ENCODE data around the gene CCDC179. TPM values are rescaled to one million over a fixed set of nuclear protein-coding genes. Genes with fewer than 3 reads are reported as not detected.
A peak's percentile ranks its signal among the peaks of the same experiment; 100 is the strongest.

Gene CCDC179
- total and polyA plus RNA-seq, 5 donors from 2014 or later: not detected

GRCh38 chr11:22830082-22830414 is 30.2 kb downstream of the CCDC179 start:
- peaks cover 3% of the 10 kb centered on the region for H3K36me3 Mint-ChIP-seq
- Histone ChIP-seq H3K9me3 (ENCODE audit: control insufficient read depth in 2 of 2, low read length in 2 of 2) (no peaks in the 10 kb centered on the region), H3K27me3 (ENCODE audit: control insufficient read depth, insufficient read depth, low read length) (no peaks in the 10 kb centered on the region), H3K36me3 (ENCODE audit: control insufficient read depth, insufficient read depth, low read length) (peaks cover 13% of the 10 kb centered on the region), H3K4me1 (ENCODE audit: control insufficient read depth, insufficient read depth, low read length, poor library complexity, severe bottlenecking) (peaks cover 18% of the 10 kb centered on the region), H3K27ac (ENCODE audit: insufficient read depth, low read length, poor library complexity, severe bottlenecking) (no peak overlapping the region), H3K4me3 (ENCODE audit: low read depth, low read length) (peak overlapping the region; percentile 59)
- H3K9me3 Mint-ChIP-seq: no peaks in the 10 kb centered on the region
- DNase-seq: no peak
- H3K4me3 Mint-ChIP-seq: peak overlapping the region; percentile 91 to 99 (median 94)
- H3K4me1 Mint-ChIP-seq: peaks cover 10 to 21% (median 11%) of the 10 kb centered on the region in 4 donors
- H3K27me3 Mint-ChIP-seq: no peaks in the 10 kb centered on the region
- no peak for ATAC-seq (ENCODE audit: low read depth in 2 of 2)
- peak overlapping the region in 2 of 3 donors; percentile 91 to 94 for H3K27ac Mint-ChIP-seq

GRCh38 chr11:22829231-22830081 is 30.8 kb downstream of the CCDC179 start, which contains the start of gene SVIP:
TSS of gene SVIP (minus strand) at chr11:22829801. CDS start at chr11:22829748, 53 bp downstream.
- peaks cover 19% of the 10 kb centered on the region for H3K36me3 ChIP-seq (ENCODE audit: control insufficient read depth, insufficient read depth, low read length)
- peak within 1 kb of the TSS; percentile 74 for H3K27ac ChIP-seq (ENCODE audit: insufficient read depth, low read length, poor library complexity, severe bottlenecking)
- H3K4me3 Mint-ChIP-seq: peak within 1 kb of the TSS; percentile 91 to 99 (median 94)
- peak; percentile 88 to 90 (median 89) for DNase-seq
- peaks cover 9% of the 10 kb centered on the region for H3K36me3 Mint-ChIP-seq
- H3K4me1 ChIP-seq (ENCODE audit: control insufficient read depth, insufficient read depth, low read length, poor library complexity, severe bottlenecking): peaks cover 18% of the 10 kb centered on the region
- H3K4me1 Mint-ChIP-seq: peaks cover 10 to 26% (median 12%) of the 10 kb centered on the region in 4 donors
- H3K27me3 ChIP-seq (ENCODE audit: control insufficient read depth, insufficient read depth, low read length): no peaks in the 10 kb centered on the region
- peak; percentile 92 to 94 for ATAC-seq (ENCODE audit: low read depth in 2 of 2)
- H3K27me3 Mint-ChIP-seq: no peaks in the 10 kb centered on the region
- H3K27ac Mint-ChIP-seq: peak within 1 kb of the TSS; percentile 83 to 94 (median 91)
- H3K9me3 Mint-ChIP-seq: no peaks in the 10 kb centered on the region
- H3K9me3 ChIP-seq (ENCODE audit: control insufficient read depth in 2 of 2, low read length in 2 of 2): no peaks in the 10 kb centered on the region
- H3K4me3 ChIP-seq (ENCODE audit: low read depth, low read length): peak within 1 kb of the TSS; percentile 94

DNA sequence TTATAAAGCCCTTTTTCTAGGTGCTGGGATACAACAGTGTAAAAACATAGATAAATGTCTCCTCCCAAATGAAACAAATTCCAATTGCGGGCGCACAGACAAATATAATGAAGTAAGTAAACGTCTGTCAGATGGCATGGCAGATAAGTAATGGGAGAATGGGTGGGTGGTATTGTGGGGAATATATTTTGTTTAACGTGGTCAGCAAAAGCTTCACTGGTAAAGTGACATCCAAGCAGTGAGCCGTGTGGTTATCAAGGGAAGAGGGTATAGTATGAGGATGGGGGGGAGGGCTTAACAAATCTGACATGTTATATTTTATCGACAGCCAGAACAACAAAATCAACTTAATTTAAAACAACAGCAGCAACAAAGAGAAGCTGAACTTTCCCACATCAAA is 31.9 kb downstream of the CCDC179 start:
- H3K9me3 Mint-ChIP-seq: no peaks in the 10 kb centered on the region
- no peaks in the 10 kb centered on the region for H3K27me3 ChIP-seq (ENCODE audit: control insufficient read depth, insufficient read depth, low read length)
- H3K27me3 Mint-ChIP-seq: no peaks in the 10 kb centered on the region
- H3K4me1 ChIP-seq (ENCODE audit: control insufficient read depth, insufficient read depth, low read length, poor library complexity, severe bottlenecking): peaks cover 18% of the 10 kb centered on the region
- peaks cover 14% of the 10 kb centered on the region for H3K36me3 Mint-ChIP-seq
- peak overlapping the region; percentile 91 to 99 (median 94) for H3K4me3 Mint-ChIP-seq
- H3K36me3 ChIP-seq (ENCODE audit: control insufficient read depth, insufficient read depth, low read length): peaks cover 27% of the 10 kb centered on the region
- no peaks in the 10 kb centered on the region for H3K9me3 ChIP-seq (ENCODE audit: control insufficient read depth in 2 of 2, low read length in 2 of 2)
- H3K27ac ChIP-seq (ENCODE audit: insufficient read depth, low read length, poor library complexity, severe bottlenecking): no peak overlapping the region
- peak overlapping the region in 2 of 3 donors; percentile 59 to 91 for H3K27ac Mint-ChIP-seq
- no peak for DNase-seq
- H3K4me1 Mint-ChIP-seq: peaks cover 10 to 30% (median 14%) of the 10 kb centered on the region in 4 donors
- peak overlapping the region; percentile 94 for H3K4me3 ChIP-seq (ENCODE audit: low read depth, low read length)
- no peak for ATAC-seq (ENCODE audit: low read depth in 2 of 2)

GRCh38 chr11:22822203-22822602 is 38.1 kb downstream of the CCDC179 start:
- H3K36me3 Mint-ChIP-seq: peaks cover 59% of the 10 kb centered on the region
- Histone ChIP-seq H3K9me3 (ENCODE audit: control insufficient read depth in 2 of 2, low read length in 2 of 2) (peaks cover 0 to 2% of the 10 kb centered on the region in 2 experiments), H3K27ac (ENCODE audit: insufficient read depth, low read length, poor library complexity, severe bottlenecking) (no peak overlapping the region), H3K4me3 (ENCODE audit: low read depth, low read length) (no peak overlapping the region), H3K36me3 (ENCODE audit: control insufficient read depth, insufficient read depth, low read length) (peaks cover 75% of the 10 kb centered on the region), H3K4me1 (ENCODE audit: control insufficient read depth, insufficient read depth, low read length, poor library complexity, severe bottlenecking) (no peaks in the 10 kb centered on the region), H3K27me3 (ENCODE audit: control insufficient read depth, insufficient read depth, low read length) (no peaks in the 10 kb centered on the region)
- no peak for DNase-seq
- H3K27me3 Mint-ChIP-seq: no peaks in the 10 kb centered on the region
- no peak overlapping the region for H3K4me3 Mint-ChIP-seq
- H3K27ac Mint-ChIP-seq: no peak overlapping the region
- H3K4me1 Mint-ChIP-seq: peaks cover 0 to 13% (median 11%) of the 10 kb centered on the region in 4 donors
- ATAC-seq (ENCODE audit: low read depth in 2 of 2): no peak
- peaks cover 0 to 5% (median 2%) of the 10 kb centered on the region in 7 donors for H3K9me3 Mint-ChIP-seq

DNA sequence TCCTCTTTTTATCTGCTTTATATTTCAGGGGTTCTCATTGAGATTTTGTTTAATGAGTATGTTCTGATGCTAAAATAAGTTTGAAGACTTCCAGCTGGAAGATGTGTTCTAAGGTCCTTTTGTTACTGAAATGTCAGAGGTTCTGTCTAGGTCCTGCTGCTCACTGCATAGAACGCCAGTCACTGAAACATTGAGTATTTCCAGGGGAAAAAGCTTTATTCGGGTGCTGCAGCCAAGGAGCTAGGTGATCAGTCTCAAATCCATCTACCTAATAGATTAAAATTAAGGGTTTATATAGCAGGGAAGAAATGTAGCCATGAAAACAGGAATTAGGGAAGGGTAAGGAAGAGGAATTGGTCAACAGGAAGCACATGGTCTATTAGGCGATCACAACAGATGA is 50.4 kb downstream of the CCDC179 start:
- H3K27me3 ChIP-seq (ENCODE audit: control insufficient read depth, insufficient read depth, low read length): peaks cover 4% of the 10 kb centered on the region
- no peak overlapping the region for H3K27ac ChIP-seq (ENCODE audit: insufficient read depth, low read length, poor library complexity, severe bottlenecking)
- no peak overlapping the region for H3K4me3 ChIP-seq (ENCODE audit: low read depth, low read length)
- H3K27me3 Mint-ChIP-seq: no peaks in the 10 kb centered on the region
- no peak for ATAC-seq (ENCODE audit: low read depth in 2 of 2)
- H3K9me3 Mint-ChIP-seq: peaks cover 0 to 4% (median 0%) of the 10 kb centered on the region in 7 donors
- H3K27ac Mint-ChIP-seq: no peak overlapping the region
- no peak overlapping the region for H3K4me3 Mint-ChIP-seq
- no peaks in the 10 kb centered on the region for H3K36me3 Mint-ChIP-seq
- H3K4me1 ChIP-seq (ENCODE audit: control insufficient read depth, insufficient read depth, low read length, poor library complexity, severe bottlenecking): no peaks in the 10 kb centered on the region
- DNase-seq: no peak
- H3K4me1 Mint-ChIP-seq: no peaks in the 10 kb centered on the region
- H3K36me3 ChIP-seq (ENCODE audit: control insufficient read depth, insufficient read depth, low read length): no peaks in the 10 kb centered on the region
- H3K9me3 ChIP-seq (ENCODE audit: control insufficient read depth in 2 of 2, low read length in 2 of 2): no peaks in the 10 kb centered on the region

DNA sequence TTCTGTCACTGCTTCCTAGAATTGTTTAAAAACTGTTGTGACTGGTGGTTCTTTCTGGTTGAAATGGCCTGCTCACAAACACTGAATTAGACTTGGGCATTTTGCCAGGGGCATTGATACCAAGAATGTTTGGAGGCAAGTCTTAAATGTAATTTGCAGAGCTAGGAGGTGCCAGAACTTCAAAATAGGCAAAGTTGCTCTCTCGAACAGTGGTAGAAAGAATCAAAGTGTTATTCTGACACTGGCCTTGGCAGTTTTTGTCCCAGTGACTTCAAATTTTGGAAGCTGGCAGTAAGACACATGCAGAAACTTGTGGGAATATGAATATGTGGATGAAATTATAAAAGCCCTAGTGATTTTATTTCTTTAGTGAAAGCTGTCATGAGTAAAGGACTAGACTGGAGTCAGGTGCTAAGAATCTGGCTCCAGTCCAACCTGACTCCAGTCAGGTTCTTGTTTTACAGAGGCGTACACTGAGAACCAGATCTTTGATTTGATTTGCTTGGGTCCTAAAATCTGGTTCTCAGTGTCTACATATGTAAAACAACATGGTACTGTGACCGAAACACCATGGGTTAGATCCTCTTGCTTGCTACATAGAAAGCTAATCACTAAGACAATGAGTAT is 51.6 kb downstream of the CCDC179 start:
- Histone ChIP-seq H3K4me1 (ENCODE audit: control insufficient read depth, insufficient read depth, low read length, poor library complexity, severe bottlenecking) (no peaks in the 10 kb centered on the region), H3K9me3 (ENCODE audit: control insufficient read depth in 2 of 2, low read length in 2 of 2) (no peaks in the 10 kb centered on the region), H3K36me3 (ENCODE audit: control insufficient read depth, insufficient read depth, low read length) (no peaks in the 10 kb centered on the region), H3K27ac (ENCODE audit: insufficient read depth, low read length, poor library complexity, severe bottlenecking) (no peak overlapping the region), H3K27me3 (ENCODE audit: control insufficient read depth, insufficient read depth, low read length) (peaks cover 6% of the 10 kb centered on the region), H3K4me3 (ENCODE audit: low read depth, low read length) (no peak overlapping the region)
- Mint-ChIP-seq H3K4me1 (no peaks in the 10 kb centered on the region), H3K9me3 (peaks cover 0 to 4% (median 0%) of the 10 kb centered on the region in 7 donors), H3K27me3 (no peaks in the 10 kb centered on the region), H3K27ac (no peak overlapping the region), H3K4me3 (no peak overlapping the region), H3K36me3 (no peaks in the 10 kb centered on the region)
- ATAC-seq (ENCODE audit: low read depth in 2 of 2) (no peak), DNase-seq (no peak)

DNA sequence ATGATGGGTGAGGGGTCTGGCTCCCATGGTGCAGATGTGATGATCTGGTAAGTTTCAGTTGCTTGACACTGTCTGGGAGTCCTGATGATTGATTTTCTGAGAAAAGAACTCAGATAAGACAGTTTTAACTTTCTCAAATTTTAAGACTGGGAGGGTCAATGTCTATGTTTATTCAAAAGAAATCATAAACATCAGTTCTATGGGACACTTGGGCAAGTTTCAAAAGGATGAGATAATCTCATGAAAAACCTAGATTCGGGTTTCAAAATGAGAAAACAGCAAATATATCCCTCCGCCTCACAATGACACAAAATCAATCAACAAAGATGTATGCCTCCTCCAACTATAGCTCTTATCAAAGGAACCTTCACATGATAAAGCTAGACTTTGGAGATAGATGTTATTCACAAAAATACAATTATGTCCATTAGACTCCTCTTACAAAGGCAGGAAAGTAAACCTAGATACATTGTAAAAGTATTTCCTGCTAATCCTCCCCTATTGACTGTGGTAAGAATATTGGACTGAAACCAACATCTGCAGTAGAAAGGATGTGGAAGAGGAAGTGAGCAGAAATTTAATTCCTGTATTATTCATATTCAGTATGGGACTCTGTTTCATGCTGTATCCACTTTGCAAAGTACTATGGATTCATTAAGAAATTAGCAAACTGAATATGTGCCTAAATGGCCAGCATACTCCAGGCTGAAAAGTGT is 52.3 kb downstream of the CCDC179 start:
- DNase-seq: no peak
- Histone ChIP-seq H3K4me3 (ENCODE audit: low read depth, low read length) (no peak overlapping the region), H3K36me3 (ENCODE audit: control insufficient read depth, insufficient read depth, low read length) (no peaks in the 10 kb centered on the region), H3K27me3 (ENCODE audit: control insufficient read depth, insufficient read depth, low read length) (peaks cover 6% of the 10 kb centered on the region), H3K9me3 (ENCODE audit: control insufficient read depth in 2 of 2, low read length in 2 of 2) (no peaks in the 10 kb centered on the region), H3K27ac (ENCODE audit: insufficient read depth, low read length, poor library complexity, severe bottlenecking) (no peak overlapping the region), H3K4me1 (ENCODE audit: control insufficient read depth, insufficient read depth, low read length, poor library complexity, severe bottlenecking) (no peaks in the 10 kb centered on the region)
- Mint-ChIP-seq H3K36me3 (no peaks in the 10 kb centered on the region), H3K9me3 (peaks cover 0 to 4% (median 0%) of the 10 kb centered on the region in 7 donors), H3K4me3 (no peak overlapping the region), H3K4me1 (no peaks in the 10 kb centered on the region), H3K27me3 (no peaks in the 10 kb centered on the region), H3K27ac (no peak overlapping the region)
- ATAC-seq (ENCODE audit: low read depth in 2 of 2): no peak
